GM10266 (cell line): ENCODE data around the gene NTRK2.

Source experiments
- DNase-seq: peaks from one replicate; pipeline ENCODE4 v3.0.0; 2012; ENCODE audit errors: extremely low spot score
- CTCF ChIP-seq: IDR thresholded peaks from 2 replicates; pipeline ENCODE4 v1.5.1; 2012; ENCODE audit warnings: mild to moderate bottlenecking, low read depth; ENCODE audit not compliant: control insufficient read depth, insufficient read depth; ENCODE audit errors: missing control alignments

NTRK2 gene

GRCh38 chr9:84799251-84799650, 129.7 kb downstream of the NTRK2 start:
- no peak for TF ChIP-seq CTCF
- no peak for DNase-seq

- no peak for TF ChIP-seq CTCF
- no peak for DNase-seq
Measured at GRCh38 chr9:84804951-84805694, 135.6 kb downstream of the NTRK2 start.

GRCh38 chr9:84807431-84807830, 137.9 kb downstream of the NTRK2 start:
- no peak for TF ChIP-seq CTCF
- no peak for DNase-seq

GRCh38 chr9:84807870-84808390, 138.4 kb downstream of the NTRK2 start:
- no peak for DNase-seq
- TF ChIP-seq CTCF, result no peak

- no peak for DNase-seq
- TF ChIP-seq CTCF, result no peak
Measured at GRCh38 chr9:84808416-84808815, 138.9 kb downstream of the NTRK2 start.

GRCh38 chr9:84811072-84811750, 141.7 kb downstream of the NTRK2 start:
- DNase-seq, result no peak

More at GRCh38 chr9:84811072-84811750, 141.7 kb downstream of the NTRK2 start:
- TF ChIP-seq CTCF, result no peak
